DND-41 (cell line): ENCODE results near the gene PEX5L.

Source experiments
- CTCF ChIP-seq: IDR thresholded peaks from 2 replicates; pipeline ENCODE4 v1.5.1; 2012; ENCODE audit warnings: borderline replicate concordance, low read length, moderate library complexity, mild to moderate bottlenecking; ENCODE audit not compliant: poor library complexity, severe bottlenecking; ENCODE audit errors: extremely low read depth
- EZH2 ChIP-seq: IDR thresholded peaks from 3 replicates; pipeline ENCODE4 v1.6.1; 2012; ENCODE audit warnings: borderline replicate concordance, low read depth, mild to moderate bottlenecking, moderate library complexity, low read length, inconsistent platforms; ENCODE audit not compliant: severe bottlenecking

GRCh38 chr3:179828738-179829137, 208.0 kb downstream of the PEX5L start:
- no peak for TF ChIP-seq CTCF
- no peak for TF ChIP-seq EZH2
